RWPE1 (cell line): ENCODE results near the gene NUDT19.
A peak's percentile ranks its signal among the peaks of the same experiment; 100 is the strongest.
"Not testable (repeated sequence)": the region's sequence is repeated elsewhere in the genome, so short reads cannot be mapped to it uniquely, and the experiment has no call there.

ENCODE experiments used
- CTCF ChIA-PET: fragments of 350-600 bp; sonication (Branson Sonifier 250); formaldehyde crosslinking; extraction: SDS; loops from one replicate; lab custom pipeline; 2021; lab: Yijun Ruan, JAX
- POLR2A ChIA-PET: fragments of 400-600 bp; formaldehyde crosslinking; extraction: SDS; loops from one replicate; lab custom pipeline; 2020; ENCODE audit warnings: antibody characterized with exemption; ENCODE audit not compliant: low non-redundant PET; lab: Yijun Ruan, JAX
- DNase-seq: peaks from one replicate; pipeline ENCODE4 v3.0.0; 2012; ENCODE audit warnings: low spot score
- H3K27ac ChIP-seq: fragments of 450-650 bp; 2 replicates; pipeline ENCODE4 v1.5.1; 2017
- TF ChIP-seq, protein P1 (sequence below): fragments of 450-650 bp; conservative IDR thresholded peaks from 2 replicates; pipeline ENCODE4 v1.5.1; 2017; ENCODE audit warnings: low read depth, mild to moderate bottlenecking

The NUDT19 gene

DNA sequence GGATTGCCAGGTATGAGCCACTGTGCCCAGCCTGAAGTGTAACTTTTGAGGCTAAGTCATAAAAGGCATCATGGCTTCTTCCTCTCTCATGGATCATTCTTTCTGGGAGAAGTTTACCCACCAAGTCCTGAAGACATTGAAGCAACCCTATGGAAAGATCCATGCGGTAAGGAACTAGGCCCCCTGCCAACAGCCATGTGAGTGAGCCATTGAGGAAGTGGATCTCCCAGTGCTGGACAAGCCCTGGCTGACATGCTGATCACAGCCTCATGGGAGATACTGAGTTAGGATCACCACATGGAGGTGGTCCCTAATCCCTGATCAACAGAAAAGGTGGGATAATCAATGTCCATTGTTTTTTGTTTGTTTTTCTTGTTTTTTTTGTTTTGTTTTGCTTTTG is 3.3 kb upstream of the NUDT19 start:
- DNase-seq = no peak
- ChIA-PET CTCF (no interaction called here), POLR2A (no interaction called here)
- H3K27ac ChIP-seq = no peak overlapping the region
- TF ChIP-seq, protein P1, sequence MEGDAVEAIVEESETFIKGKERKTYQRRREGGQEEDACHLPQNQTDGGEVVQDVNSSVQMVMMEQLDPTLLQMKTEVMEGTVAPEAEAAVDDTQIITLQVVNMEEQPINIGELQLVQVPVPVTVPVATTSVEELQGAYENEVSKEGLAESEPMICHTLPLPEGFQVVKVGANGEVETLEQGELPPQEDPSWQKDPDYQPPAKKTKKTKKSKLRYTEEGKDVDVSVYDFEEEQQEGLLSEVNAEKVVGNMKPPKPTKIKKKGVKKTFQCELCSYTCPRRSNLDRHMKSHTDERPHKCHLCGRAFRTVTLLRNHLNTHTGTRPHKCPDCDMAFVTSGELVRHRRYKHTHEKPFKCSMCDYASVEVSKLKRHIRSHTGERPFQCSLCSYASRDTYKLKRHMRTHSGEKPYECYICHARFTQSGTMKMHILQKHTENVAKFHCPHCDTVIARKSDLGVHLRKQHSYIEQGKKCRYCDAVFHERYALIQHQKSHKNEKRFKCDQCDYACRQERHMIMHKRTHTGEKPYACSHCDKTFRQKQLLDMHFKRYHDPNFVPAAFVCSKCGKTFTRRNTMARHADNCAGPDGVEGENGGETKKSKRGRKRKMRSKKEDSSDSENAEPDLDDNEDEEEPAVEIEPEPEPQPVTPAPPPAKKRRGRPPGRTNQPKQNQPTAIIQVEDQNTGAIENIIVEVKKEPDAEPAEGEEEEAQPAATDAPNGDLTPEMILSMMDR = no peak

DNA sequence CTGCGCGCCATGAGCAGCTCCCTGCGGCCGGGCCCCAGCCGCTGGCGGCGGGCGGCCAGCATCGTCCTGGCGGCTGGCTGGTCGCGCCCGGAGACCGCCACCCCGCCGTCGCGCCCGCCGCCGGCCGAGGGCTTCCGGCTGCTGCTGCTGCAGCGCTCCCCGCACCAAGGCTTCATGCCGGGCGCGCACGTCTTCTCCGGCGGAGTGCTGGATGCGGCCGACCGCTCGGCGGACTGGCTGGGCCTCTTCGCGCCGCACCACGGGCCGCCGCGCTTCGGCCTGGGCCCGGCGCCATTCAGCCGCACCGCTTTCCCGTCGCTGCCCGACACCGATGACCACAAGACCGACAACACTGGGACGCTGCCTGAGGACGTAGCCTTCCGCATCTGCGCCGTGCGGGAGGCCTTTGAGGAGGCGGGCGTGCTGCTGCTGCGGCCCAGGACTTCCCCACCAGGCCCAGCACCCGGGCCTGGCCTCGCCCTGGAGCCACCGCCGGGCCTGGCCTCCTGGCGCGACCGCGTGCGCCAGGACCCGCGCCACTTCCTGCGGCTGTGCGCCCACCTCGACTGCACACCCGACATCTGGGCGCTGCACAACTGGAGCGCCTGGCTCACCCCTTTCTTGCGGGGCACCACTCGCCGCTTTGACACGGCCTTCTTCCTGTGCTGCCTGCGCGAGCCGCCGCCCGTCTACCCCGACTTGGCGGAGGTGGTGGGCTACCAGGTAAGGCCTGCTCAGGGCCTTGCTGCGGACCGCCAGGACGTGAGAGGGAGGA is 518 bp downstream of the NUDT19 start:
- H3K27ac ChIP-seq = peak overlapping the region; percentile 86
- TF ChIP-seq, protein P1 = no peak
- no peak for DNase-seq
- ChIA-PET CTCF (interaction anchor here (0.7 kb wide), 2 partner anchors 10 to 185 kb away, joined by 3 read pairs; no protein-coding TSS in a partner anchor), POLR2A (interaction anchor here (1.0 kb wide), 1 partner anchor 16 kb away, joined by 9 read pairs; the partner anchor contains the start of gene RGS9BP)

DNA sequence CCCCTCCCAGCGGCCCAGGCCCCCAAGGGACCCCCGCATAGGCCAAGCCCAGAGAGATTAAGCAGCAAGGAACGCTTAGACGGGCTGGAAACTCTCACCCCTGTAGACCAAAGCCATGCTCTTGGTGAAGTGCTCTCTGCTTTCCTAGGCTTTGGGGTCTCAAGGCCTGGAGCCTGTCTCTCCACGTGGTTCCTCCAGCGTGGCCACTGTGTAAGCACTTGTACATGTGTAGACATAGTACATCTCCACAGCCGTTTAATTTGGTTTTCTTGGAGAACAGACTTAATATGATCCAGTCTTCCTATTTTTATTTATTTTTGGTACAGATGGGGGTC is 1.1 kb downstream of the NUDT19 start:
- DNase-seq = no peak
- ChIA-PET CTCF (no interaction called here), POLR2A (no interaction called here)
- peak overlapping the region; percentile 86 for H3K27ac ChIP-seq
- TF ChIP-seq, protein P1 = no peak

DNA sequence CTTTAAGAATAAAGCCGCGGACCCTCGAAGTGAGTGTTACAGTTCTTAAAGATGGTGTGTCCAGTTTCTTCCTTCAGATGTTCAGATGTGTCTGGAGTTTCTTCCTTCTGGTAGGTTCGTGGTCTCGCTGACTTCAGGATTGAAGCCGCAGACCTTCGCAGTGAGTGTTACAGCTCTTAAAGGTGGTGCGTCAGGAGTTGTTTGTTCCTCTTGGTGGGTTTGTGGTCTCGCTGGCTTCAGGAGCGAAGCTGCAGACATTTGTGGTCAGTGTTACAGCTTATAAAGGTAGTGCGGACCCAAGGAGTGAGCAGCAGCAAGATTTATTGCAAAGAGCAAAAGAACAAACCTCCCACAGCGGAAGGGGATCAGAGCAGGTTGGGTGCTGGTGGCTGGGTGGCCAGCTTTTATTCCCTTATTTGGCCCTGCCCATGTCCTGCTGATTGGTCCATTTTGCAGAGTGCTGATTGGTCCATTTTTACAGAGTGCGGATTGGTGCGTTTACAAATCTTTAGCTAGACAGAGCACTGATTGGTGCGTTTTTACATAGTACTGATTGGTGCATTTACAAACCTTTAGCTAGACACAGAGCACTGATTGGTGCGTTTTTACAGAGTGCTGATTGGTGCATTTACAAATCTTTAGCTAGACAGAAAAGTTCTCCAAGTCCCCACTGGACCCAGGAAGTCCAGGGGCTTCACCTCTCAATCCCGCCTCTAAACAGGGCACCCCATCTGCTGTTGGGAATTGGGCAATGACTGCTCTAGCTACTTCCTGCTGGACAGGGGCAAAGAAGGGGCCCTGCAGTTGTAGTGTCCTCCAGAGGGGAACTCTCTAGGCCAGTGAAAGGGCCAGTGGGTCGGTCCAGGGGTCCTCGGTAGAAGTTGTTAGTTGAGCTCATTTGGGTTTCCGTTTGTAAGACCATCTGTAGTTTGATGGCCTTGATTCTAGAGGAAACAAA is 1.8 kb downstream of the NUDT19 start:
- CTCF ChIA-PET, DNase-seq, POLR2A ChIA-PET: not testable (repeated sequence)
- peak overlapping the region; percentile 44 for H3K27ac ChIP-seq

DNA sequence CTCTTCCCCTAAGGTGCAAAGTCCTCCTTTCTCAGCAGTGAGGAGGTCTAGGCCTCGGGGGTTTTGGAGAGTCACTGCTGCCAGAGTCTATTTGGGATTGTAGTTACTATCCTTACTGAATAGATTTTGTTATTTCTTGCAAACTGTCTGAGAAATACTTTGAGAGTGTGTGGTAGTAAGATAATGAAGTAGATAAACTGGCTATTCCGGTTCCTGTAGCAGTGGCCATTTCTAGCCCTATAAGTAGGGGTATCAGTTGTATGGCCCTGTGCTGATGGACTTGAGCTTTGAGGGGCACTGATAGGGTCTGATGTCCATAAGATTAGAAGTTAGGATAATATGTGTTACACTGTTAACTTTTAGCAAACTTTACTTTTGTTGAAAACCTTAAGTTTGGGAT is 2.7 kb downstream of the NUDT19 start:
- CTCF ChIA-PET, DNase-seq, H3K27ac ChIP-seq: not testable (repeated sequence)
- POLR2A ChIA-PET = interaction anchor here (0.6 kb wide), 1 partner anchor 21 kb away, joined by 4 read pairs; no protein-coding TSS in a partner anchor

DNA sequence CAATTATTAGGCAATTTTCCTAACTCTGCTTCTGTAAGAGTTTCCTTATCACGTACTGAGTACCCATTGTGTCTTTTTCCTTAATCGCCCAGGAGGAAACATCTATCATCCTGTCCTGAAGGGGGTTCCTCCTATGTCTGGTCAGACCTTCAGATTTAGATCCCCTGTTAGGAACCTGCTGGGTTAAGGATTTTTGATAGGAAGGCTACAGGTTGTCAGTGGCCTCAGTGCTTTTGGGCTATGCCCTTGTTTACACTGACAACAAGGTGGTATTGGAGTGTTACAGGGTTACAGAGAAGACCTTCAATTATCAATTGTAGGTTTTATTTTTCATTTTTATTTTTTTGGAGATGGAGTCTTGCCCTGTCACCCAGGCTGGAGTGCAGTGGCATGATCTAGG is 3.2 kb downstream of the NUDT19 start:
- H3K27ac ChIP-seq, CTCF ChIA-PET, DNase-seq: not testable (repeated sequence)
- POLR2A ChIA-PET = interaction anchor here (0.6 kb wide), 1 partner anchor 21 kb away, joined by 4 read pairs; no protein-coding TSS in a partner anchor

DNA sequence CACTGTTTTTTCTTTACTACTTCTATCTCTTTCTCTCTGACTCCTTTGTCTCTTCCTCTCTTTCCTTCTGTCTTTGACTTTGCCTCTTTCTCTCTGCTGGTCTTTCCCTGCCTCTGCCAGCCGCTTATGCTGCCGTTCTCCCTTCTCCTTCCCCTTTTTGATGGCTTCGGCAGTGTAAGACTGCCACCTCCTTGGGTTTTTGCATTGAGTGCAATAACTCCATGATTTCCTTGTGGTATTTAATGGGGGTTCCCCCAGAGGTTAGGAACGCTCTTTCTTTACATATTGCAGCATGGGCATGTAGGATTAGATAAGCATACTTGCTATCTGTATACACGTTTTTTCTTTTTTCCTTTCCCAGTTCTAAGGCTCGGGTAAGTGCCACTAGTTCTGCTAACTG is 3.9 kb downstream of the NUDT19 start:
- CTCF ChIA-PET, POLR2A ChIA-PET, DNase-seq, H3K27ac ChIP-seq: not testable (repeated sequence)

DNA sequence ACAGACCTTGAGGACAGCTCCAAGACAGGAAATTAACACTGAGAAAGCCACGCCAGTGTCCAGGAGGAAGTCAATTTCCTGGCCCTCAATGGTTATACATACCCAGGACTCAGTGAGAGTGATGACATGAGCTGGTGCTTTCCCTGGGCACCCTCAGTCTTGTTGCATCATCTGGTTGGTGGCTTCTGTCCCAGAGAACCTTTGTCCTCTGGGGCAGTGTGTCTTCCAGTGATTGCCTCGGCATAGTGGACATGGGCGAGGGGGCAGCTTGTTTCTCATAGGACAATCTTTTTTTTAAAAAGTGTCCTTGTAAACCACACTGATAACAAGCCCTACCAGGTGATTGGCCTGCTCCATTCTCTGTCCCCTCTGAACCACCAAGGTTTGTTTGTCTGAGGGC is 5.2 kb downstream of the NUDT19 start:
- DNase-seq, H3K27ac ChIP-seq, POLR2A ChIA-PET: not testable (repeated sequence)
- CTCF ChIA-PET = interaction anchor here (0.6 kb wide), 1 partner anchor 10 kb away, joined by 3 read pairs; no protein-coding TSS in a partner anchor

DNA sequence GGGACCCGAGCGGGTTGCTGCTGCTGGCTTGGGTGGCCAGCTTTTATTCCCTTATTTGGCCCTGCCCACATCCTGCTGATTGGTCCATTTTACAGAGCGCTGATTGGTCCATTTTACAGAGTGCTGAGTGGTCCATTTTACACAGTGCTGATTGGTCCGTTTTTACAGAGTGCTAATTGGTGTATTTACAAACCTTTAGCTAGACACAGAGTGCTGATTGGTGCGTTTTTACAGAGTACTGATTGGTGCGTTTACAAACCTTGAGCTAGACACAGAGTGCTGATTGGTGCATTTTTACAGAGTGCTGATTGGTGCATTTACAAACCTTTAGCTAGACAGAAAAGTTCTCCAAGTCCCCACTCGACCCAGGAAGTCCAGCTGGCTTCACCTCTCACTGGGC is 8.5 kb downstream of the NUDT19 start:
- peak overlapping the region; percentile 23; the same call in 1 of the 2 replicates for H3K27ac ChIP-seq
- CTCF ChIA-PET, POLR2A ChIA-PET, DNase-seq: not testable (repeated sequence)
